ENCODE measurements around the gene POLK.
"Not testable (repeated sequence)": the region's sequence is repeated elsewhere in the genome, so short reads cannot be mapped to it uniquely, and the experiment has no call there.

DNA sequence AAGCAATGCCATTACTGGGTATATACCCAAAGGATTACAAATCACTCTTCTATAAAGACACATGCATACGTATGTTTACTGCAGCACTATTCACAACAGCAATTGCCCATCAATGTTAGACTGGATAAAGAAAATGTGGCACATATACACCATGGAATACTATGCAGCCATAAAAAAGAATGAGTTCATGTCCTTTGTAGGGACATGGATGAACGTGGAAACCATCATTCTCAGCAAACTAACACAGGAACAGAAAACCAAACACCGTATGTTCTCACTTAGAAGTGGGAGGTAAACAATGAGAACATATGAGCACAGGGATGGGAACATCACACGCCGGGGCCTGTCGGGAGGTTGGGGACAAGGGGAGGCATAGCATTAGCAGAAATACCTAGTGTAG lies 21.8 kb upstream of the POLK start:
- TF ChIP-seq, protein P1, sequence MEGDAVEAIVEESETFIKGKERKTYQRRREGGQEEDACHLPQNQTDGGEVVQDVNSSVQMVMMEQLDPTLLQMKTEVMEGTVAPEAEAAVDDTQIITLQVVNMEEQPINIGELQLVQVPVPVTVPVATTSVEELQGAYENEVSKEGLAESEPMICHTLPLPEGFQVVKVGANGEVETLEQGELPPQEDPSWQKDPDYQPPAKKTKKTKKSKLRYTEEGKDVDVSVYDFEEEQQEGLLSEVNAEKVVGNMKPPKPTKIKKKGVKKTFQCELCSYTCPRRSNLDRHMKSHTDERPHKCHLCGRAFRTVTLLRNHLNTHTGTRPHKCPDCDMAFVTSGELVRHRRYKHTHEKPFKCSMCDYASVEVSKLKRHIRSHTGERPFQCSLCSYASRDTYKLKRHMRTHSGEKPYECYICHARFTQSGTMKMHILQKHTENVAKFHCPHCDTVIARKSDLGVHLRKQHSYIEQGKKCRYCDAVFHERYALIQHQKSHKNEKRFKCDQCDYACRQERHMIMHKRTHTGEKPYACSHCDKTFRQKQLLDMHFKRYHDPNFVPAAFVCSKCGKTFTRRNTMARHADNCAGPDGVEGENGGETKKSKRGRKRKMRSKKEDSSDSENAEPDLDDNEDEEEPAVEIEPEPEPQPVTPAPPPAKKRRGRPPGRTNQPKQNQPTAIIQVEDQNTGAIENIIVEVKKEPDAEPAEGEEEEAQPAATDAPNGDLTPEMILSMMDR (IDR thresholded peaks at IDR 0.05; ENCODE audit: low read depth, low read length), result not testable (repeated sequence)
- TF ChIP-seq POLR2A (IDR thresholded peaks at IDR 0.05; ENCODE audit: extremely low read depth, insufficient read length), result not testable (repeated sequence)

Data from NB4 (cell line).